HS-5 (cell line): Measurements from ENCODE around the gene KLHL28.
"Not testable (repeated sequence)": the region's sequence is repeated elsewhere in the genome, so short reads cannot be mapped to it uniquely, and the experiment has no call there.

Experiments
- DNase-seq: peaks from one replicate; pipeline ENCODE4 v3.0.0-alpha.2; 2012; ENCODE audit warnings: low read depth

Gene KLHL28

DNA sequence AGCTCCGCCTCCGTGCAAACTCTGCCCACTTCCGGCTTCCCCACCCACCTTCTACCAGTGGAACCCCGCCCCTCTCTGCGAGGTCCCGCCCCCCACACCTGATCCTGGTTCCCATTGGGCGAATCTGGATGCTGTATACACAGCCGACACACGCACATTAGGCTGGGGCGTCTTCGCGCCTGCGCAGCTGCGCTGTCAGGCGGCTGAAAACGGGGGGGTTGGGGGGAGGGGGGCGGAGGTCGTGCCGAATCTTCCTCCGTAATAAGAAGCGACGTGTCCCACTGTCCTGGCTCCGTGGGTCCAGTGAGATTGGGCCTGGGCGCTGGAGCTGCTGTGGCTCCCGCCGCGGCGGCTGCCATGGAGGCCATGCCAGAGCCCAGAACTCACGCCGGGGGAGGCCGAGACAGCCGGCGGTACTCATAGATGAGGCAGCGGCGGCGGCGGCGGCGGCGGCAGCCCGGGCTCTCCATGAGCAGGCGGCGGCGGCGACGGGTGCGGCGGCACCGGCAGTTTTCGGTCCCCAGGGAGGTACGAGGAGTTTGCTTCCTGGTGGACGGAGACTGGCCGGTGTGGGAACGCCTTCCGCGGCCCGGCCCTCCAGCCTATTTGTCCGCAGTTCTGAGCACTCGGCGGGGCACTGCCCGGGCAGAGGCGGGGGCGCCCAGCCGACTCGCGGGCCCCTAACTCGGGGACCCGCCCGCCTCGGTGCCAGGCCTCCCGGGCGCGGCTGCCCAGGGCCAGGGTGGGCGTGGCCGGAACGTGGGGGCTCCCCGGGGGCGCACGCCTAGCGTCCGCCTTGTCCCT is 64.5 kb downstream of the KLHL28 start:
- DNase-seq, result peak; percentile 90

DNA sequence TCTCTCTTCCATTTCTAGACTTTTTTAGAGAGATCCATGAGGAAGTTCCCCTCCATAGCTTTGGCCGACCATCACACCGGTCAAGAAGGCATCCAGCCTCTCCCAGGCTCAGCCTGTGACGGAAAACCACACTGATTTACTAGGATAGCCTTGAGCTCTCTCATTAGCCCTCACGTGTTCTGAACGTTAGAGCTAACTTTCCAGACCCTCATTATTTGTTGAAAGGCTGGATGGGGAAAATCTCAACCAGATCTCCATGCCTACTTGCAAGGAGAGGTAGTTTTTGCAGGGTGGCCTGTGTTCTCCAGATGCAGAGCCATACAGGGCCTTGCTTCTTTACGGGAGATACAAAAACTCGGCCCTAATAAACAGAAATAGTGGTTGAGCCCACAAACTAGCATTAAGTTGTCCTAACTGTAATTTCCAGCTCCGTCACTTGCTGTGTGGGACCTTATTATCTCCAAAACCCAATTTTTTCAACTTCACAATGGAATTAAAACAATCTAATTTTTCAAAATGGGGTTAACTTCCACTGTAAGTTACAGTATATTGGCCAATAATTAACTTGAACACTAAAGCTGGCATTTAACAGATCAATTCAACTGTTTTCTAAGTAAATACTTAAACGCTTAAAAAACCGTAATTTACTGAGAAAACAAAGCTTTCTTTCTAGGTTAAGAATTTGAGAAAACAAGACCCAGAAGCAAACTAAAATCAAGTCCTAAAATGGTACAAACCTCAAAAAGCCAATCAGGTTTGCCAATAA is 65.3 kb downstream of the KLHL28 start:
- no peak for DNase-seq

DNA sequence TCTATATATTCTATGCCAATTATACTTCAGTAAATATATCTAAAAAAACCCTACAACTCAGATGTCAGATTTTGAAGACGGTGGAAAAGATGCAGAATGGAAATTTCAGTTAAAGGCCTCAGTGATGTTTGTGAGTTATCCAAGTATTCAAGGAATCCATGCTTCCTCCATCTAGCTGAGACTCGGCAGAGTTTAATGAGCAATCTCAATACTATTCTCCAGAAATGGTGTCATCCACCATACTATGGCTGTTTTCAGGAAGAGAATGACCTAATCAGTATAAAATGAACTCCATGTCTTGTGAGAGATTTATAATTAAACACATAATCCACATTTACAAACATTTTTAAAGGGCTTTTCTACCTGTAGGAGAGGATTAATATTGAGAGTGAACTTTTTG is 66.0 kb downstream of the KLHL28 start:
- peak; percentile 77 for DNase-seq

DNA sequence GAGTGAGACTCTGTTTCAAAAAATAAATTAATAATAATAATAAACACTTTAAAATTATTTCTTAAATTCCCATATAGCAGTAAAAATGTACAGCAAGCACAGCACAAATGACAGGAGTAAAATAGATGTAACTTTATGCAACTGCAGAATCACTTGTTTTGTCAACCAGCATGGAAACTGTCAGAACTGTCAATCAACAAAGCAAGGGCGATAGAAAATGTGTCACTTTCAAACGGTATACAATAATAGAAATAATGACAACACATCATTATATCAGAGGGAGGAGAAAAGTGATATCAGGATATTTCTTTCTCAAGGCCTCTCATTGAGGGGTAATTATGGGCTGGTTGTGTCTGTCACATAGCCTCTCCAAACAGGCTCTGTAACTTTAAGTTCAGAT is 68.2 kb downstream of the KLHL28 start:
- no peak for DNase-seq

DNA sequence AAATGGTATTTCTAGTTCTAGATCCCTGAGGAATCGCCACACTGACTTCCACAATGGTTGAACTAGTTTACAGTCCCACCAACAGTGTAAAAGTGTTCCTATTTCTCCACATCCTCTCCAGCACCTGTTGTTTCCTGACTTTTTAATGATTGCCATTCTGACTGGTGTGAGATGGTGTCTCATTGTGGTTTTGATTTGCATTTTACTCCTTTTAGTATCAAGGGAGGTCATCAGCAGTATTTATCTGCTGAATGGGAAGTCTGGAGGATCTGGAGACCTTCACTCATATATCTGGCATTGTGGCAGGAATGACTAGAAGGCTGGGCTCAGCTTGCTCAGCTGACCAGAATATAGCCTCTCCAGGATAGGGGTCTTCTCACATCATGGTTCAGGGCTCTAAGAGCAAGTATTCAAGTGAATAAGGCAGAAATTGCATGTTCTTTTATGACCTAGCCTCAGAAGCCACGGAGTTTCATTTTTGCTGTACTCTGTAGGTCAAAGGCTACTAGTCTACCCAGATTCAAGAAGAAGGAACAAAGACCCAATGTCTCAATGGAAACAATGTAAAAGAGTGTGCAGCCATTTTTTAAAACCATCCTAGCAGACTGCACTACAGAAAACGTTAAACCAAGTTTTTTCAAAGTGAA is 69.9 kb downstream of the KLHL28 start:
- DNase-seq, result not testable (repeated sequence)

- DNase-seq, result no peak
These were observed 71.9 kb downstream of the KLHL28 start for GRCh38 chr14:44889595-44890471.

GRCh38 chr14:44887596-44887955 is 74.2 kb downstream of the KLHL28 start:
- DNase-seq, result no peak

GRCh38 chr14:44886860-44887595 is 74.7 kb downstream of the KLHL28 start:
- DNase-seq, result no peak

DNA sequence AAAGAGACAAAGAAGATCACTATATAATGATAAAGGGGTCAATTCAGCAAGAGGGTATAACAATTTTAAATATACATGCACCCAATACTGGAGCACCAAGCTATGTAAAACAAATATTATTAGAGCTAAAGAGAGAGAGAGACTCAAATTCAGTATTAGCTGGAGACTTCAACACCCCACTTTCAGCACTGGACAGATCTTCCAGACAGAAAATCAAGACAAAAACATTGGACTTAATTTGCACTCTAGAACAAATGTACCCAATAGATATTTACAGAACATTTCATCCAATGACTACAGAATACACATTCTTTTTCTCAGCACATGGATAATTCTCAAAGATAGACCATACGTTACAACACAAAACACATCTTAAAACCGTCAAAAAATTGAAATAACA is 81.0 kb downstream of the KLHL28 start:
- DNase-seq, result no peak
